Ishikawa (cell line): ENCODE data around the gene CCDC93.

ENCODE experiments used
- CEBPB ChIP-seq: IDR thresholded peaks from 2 replicates; pipeline ENCODE4 v1.6.1; 2012
- CREB1 ChIP-seq: IDR thresholded peaks from 2 replicates; pipeline ENCODE4 v1.6.1; 2012; ENCODE audit warnings: low read depth
- EGR1 ChIP-seq: IDR thresholded peaks from 2 replicates; pipeline ENCODE4 v1.6.1; 2012
- EP300 ChIP-seq: IDR thresholded peaks from 2 replicates; pipeline ENCODE4 v1.6.1; 2012; ENCODE audit warnings: borderline replicate concordance
- FOXM1 ChIP-seq: IDR thresholded peaks from 2 replicates; pipeline ENCODE4 v1.6.1; 2012; ENCODE audit warnings: low read depth, borderline replicate concordance
- MAX ChIP-seq: IDR thresholded peaks from 2 replicates; pipeline ENCODE4 v1.6.1; 2012
- NFIC ChIP-seq: IDR thresholded peaks from 2 replicates; pipeline ENCODE4 v1.6.1; 2012
- RAD21 ChIP-seq: IDR thresholded peaks from 2 replicates; pipeline ENCODE4 v1.6.1; 2012; ENCODE audit warnings: low read depth
- REST ChIP-seq: IDR thresholded peaks from 2 replicates; pipeline ENCODE4 v1.6.1; 2012; ENCODE audit warnings: low read depth, mild to moderate bottlenecking
- TAF1 ChIP-seq: IDR thresholded peaks from 2 replicates; pipeline ENCODE4 v1.6.1; 2012; ENCODE audit warnings: low read depth, mild to moderate bottlenecking
- TCF12 ChIP-seq: IDR thresholded peaks from 2 replicates; pipeline ENCODE4 v1.6.1; 2012; ENCODE audit warnings: low read depth
- TEAD4 ChIP-seq: IDR thresholded peaks from 2 replicates; pipeline ENCODE4 v1.6.1; 2012
- YY1 ChIP-seq: IDR thresholded peaks from 2 replicates; pipeline ENCODE4 v1.6.1; 2012; ENCODE audit warnings: low read depth
- ZBTB7A ChIP-seq: IDR thresholded peaks from 2 replicates; pipeline ENCODE4 v1.6.1; 2012; ENCODE audit warnings: low read depth
- TF ChIP-seq, protein P1 (sequence below): IDR thresholded peaks from 2 replicates; pipeline ENCODE4 v1.6.1; 2012

Gene CCDC93

GRCh38 chr2:118058951-118059350 lies 45.1 kb upstream of the CCDC93 start:
- TF ChIP-seq EP300 (no peak), REST (no peak), TAF1 (no peak), RAD21 (no peak), FOXM1 (no peak), TCF12 (no peak), CEBPB (no peak), TEAD4 (no peak), CREB1 (no peak), MAX (no peak), EGR1 (no peak), YY1 (no peak), ZBTB7A (no peak), NFIC (no peak)
- TF ChIP-seq, protein P1, sequence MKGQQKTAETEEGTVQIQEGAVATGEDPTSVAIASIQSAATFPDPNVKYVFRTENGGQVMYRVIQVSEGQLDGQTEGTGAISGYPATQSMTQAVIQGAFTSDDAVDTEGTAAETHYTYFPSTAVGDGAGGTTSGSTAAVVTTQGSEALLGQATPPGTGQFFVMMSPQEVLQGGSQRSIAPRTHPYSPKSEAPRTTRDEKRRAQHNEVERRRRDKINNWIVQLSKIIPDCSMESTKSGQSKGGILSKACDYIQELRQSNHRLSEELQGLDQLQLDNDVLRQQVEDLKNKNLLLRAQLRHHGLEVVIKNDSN: no peak

DNA sequence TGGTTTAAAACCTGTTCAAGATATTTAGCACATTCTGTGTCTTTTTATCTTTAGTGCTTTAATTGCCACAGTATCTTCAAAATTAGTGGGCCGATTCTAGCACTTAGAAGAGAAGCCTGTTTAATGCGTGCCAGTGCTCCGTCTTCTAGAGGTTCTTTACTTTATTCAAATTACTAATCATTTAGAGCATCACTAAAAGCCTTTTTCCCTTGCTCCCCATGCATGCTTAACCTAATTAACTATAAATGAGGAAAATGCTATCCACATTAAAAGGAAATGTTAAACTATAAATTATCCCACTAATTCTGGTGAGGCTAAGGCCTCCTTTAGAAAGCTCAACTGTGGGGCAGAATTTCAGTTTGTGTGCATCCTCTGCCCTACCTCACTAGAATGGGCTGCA lies 42.9 kb upstream of the CCDC93 start:
- TF ChIP-seq CEBPB: no peak
- TF ChIP-seq YY1: no peak
- no peak for TF ChIP-seq TEAD4

- TF ChIP-seq, protein P1: no peak
- TF ChIP-seq EP300 (no peak), YY1 (no peak), CEBPB (no peak), EGR1 (no peak), ZBTB7A (no peak), TCF12 (no peak), TEAD4 (no peak), RAD21 (no peak), TAF1 (no peak), REST (no peak), CREB1 (no peak), FOXM1 (no peak)
Observed at GRCh38 chr2:118056165-118056534, 42.3 kb upstream of the CCDC93 start.

DNA sequence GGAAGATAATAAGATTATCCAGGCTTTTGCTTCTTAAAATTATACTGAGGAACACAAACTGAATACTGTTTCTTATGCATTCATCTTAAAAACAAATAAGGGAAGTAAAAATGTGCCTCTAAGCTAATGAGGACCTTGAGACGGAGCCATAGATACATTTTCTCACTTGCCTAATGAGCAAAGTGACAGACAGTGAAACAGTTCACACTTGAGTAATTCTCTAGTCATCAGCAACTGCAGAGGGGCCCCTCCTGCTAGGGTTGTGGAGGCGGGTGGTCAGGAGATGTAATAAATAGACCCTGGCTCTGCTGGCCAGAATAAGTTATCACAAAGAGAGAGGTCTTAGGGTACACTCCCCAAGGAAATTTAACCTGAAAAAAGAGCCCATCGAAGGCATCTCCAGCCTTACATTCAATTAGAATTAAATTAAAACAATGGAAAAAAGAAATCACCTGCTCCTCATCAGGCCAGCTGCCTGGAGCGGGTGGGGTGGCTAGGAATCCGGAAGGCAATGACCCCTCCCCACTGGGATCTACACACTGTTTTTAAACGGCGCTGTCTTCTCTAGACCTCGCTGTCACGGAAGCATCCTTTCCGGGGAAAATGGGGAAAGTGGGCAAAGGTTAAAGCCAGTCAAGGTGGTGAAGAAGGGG lies 41.8 kb upstream of the CCDC93 start:
- TF ChIP-seq FOXM1 (no peak), NFIC (no peak), EGR1 (no peak), TAF1 (no peak), REST (no peak), CEBPB (no peak), TEAD4 (no peak), ZBTB7A (no peak), YY1 (no peak), CREB1 (no peak), TCF12 (no peak), RAD21 (no peak), EP300 (no peak), MAX (no peak)
- TF ChIP-seq, protein P1: no peak
